ENCODE measurements around the gene MRNIP.

DNA sequence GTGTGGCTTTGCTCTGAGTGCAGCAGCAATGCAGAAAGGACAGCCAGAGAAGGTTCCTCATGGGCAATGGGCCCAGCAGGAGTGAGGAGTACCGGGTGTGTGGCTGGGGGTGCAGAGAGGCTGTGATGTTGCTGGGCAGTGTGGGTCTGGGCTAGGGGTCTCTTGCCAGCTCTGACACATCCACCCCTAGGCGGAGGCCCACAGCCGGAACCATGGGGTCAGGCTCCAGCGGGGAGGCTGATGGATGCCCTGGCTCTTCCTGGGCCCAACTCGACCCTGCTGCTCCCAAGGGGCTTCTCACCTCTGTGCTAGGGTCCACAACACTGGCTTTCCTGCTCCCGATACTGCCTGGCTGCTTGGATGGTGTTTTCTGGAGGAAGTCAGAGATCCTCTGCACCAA, 29.2 kb upstream of the MRNIP start:
- no peak for TF ChIP-seq ZFX (IDR thresholded peaks at IDR 0.05; ENCODE audit: borderline replicate concordance)
- TF ChIP-seq, protein P1, sequence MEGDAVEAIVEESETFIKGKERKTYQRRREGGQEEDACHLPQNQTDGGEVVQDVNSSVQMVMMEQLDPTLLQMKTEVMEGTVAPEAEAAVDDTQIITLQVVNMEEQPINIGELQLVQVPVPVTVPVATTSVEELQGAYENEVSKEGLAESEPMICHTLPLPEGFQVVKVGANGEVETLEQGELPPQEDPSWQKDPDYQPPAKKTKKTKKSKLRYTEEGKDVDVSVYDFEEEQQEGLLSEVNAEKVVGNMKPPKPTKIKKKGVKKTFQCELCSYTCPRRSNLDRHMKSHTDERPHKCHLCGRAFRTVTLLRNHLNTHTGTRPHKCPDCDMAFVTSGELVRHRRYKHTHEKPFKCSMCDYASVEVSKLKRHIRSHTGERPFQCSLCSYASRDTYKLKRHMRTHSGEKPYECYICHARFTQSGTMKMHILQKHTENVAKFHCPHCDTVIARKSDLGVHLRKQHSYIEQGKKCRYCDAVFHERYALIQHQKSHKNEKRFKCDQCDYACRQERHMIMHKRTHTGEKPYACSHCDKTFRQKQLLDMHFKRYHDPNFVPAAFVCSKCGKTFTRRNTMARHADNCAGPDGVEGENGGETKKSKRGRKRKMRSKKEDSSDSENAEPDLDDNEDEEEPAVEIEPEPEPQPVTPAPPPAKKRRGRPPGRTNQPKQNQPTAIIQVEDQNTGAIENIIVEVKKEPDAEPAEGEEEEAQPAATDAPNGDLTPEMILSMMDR (IDR thresholded peaks at IDR 0.05) = no peak
